ENCODE data around the gene CELF1.
"Not testable (repeated sequence)": the region's sequence is repeated elsewhere in the genome, so short reads cannot be mapped to it uniquely, and the experiment has no call there.

The CELF1 gene

GRCh38 chr11:47536915-47537314 is 16.0 kb downstream of the CELF1 start:
- no peak for DNase-seq

GRCh38 chr11:47534704-47535251 is 18.2 kb downstream of the CELF1 start:
- DNase-seq: no peak

- DNase-seq: no peak
Observed at GRCh38 chr11:47533690-47534151, 19.2 kb downstream of the CELF1 start.

GRCh38 chr11:47532597-47533213 is 20.2 kb downstream of the CELF1 start:
- DNase-seq: no peak

GRCh38 chr11:47531666-47532065 is 21.3 kb downstream of the CELF1 start:
- no peak for DNase-seq

- not testable (repeated sequence) for DNase-seq
Observed at GRCh38 chr11:47530721-47531120, 22.2 kb downstream of the CELF1 start.

- DNase-seq: no peak
Observed at GRCh38 chr11:47529951-47530350, 23.0 kb downstream of the CELF1 start.

GRCh38 chr11:47527186-47527585 is 25.7 kb downstream of the CELF1 start:
- DNase-seq: no peak

GRCh38 chr11:47526032-47526431 is 26.9 kb downstream of the CELF1 start:
- DNase-seq: not testable (repeated sequence)

DNA sequence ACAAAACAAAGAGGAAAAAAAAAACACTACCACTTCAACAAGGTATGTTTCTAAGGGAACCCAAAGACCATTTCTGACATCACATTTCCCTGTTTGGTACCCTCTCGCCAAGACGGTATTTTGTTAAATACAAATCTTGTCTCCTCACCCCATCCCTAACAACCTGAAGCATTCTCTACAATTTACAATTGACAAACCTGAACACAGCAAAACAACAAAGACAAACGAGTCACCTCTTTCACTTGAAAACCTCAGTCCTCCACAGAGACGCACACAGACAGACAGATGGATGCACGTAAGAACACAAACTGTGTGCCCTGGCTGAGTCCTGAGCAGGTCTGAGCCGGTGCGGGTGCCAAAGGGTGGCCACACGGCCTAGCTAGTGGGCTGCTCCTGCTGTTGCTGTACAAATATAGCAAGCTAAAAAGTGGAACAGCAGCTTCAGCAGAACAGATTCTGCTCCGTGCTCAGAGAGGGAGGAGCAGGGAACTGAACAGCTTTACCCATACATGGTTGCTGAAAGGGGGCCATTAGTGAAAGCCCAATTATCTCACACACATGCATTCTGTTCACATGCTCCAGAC is 28.5 kb downstream of the CELF1 start:
- peak in 1 of 2 donors; percentile 11 for DNase-seq

- peak; percentile 15 to 35 for DNase-seq
Observed at GRCh38 chr11:47523490-47524225, 29.3 kb downstream of the CELF1 start.

DNA sequence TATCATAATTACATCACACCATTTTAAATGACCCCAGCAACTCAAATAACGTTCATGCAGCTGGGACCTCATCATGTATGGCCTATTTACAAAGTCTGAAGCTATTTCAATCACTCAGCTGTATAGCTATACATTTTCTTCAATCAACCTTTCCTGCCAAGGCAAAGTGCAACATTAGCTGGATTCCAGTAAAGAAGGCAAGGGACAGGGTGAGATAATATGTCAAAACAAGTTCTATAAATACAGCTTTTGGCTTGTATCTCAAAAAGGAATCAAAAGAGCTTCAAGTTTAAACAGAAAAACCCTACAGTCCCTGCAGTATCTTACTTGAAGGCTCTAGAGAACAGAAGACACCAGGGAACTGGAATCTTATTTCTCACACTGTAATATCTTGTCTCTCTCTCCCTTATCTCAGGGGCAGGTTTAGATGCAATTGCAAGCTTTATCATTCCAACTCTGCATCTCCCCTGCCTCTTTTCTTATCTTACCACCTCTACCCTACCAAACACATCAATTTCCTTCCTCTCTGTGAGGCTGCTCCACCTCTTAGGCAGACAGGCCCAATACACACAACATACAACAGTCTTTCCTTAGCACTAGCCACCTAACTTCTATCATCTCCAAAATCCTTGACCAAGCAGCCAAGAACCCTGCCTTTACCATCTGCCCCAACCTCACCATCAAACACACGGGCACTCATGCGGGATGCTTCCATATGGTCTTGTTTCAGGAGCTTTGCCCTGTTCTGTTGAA is 34.5 kb downstream of the CELF1 start:
- no peak for DNase-seq

GRCh38 chr11:47516984-47517853 is 35.7 kb downstream of the CELF1 start:
- no peak for DNase-seq

DNA sequence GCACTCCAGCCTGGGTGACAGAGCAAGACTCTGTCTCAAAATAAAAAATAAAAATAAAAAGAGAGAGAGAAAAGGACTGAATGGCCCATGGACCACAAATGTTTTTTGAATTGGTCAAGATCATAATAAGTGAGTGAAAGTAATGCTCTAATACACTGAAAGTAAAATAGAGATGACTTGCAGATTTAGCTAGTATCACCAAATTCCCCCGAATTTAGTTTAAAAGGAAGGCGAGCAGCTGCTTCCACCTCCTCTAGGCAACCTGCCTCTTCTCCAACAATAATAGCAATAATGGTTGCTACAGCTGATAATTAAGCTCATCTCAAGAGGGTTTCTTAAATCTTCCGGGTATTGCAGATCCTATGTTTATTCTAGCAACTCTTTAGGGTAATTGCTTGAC is 36.8 kb downstream of the CELF1 start:
- DNase-seq: no peak

- peak; percentile 44 to 57 for DNase-seq
Observed at GRCh38 chr11:47514825-47515647, 37.9 kb downstream of the CELF1 start.

- no peak for DNase-seq
Observed at GRCh38 chr11:47512701-47513100, 40.2 kb downstream of the CELF1 start.

DNA sequence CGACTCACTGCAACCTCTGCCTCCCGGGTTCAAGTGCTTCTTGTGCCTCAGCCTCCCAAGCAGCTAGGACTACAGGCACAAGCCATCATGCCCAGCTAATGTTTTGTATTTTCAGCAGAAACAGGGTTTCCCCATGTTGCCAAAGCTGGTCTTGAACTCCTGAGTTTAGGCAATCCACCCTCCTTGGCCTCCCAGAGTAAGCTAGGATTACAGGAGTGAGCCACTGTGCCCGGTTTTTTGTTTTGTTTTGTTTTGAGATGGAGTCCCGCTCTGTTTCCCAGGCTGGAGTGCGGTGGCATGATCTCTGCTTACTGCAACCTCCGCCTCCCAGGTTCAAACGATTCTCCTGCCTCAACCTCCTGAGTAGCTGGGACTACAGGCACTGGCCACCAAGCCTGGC is 41.0 kb downstream of the CELF1 start:
- no peak for DNase-seq

DNA sequence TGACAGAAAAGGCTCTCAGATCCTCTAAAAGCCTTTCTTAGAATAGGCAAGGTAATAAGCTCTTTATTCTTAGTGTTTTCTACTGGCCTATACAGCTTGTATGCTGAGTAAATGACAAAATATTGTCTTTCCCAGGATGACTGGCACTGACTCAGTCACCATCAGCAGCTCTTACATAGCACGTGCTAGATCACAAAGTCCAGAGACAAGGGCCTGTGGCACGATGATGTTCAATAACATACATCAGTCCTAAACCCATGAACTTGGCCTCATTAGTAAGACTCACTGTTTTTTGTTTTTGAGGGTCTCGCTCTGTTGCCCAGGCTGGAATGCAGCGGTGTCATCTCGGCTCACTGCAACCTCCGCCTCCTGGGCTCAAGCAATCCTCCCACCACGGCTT is 42.7 kb downstream of the CELF1 start:
- no peak for DNase-seq

DNA sequence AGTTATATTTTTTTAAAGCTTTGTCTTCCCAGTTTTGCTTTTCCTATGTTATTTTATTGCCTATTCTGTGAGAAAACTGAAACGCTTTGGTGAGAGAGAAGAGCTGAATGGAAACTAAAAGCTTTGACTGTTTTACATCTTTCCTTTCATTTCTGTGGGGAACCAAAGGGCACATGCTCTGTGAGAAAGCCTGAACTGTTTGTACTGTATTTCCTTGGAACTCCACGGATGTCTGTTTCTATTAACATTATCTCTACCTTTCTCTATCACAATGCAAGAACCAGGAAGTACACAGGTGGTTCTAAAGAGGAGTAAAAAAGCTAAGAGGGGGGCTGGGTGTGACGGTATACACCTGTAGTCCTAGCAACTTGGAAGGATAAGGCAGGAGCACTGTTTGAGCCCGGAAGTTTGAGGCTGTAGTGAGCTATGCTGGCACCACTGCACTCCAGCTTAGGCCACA is 43.8 kb downstream of the CELF1 start:
- no peak for DNase-seq

- DNase-seq: no peak
Observed at GRCh38 chr11:47508240-47508957, 44.5 kb downstream of the CELF1 start.
